GM23338 (cell line): ENCODE data around the gene ADSS1.

Experiments used
- CREB1 ChIP-seq: fragments of 250-450 bp; sonication (Bioruptor Pico); IDR thresholded peaks from 2 replicates; pipeline ENCODE4 v1.5.0; 2020; ENCODE audit warnings: low read depth, mild to moderate bottlenecking, moderate library complexity
- CTCF ChIP-seq, 2 experiments: fragments of 200-600 bp in 1 of 2; sonication (generic) in 1 of 2; conservative IDR thresholded peaks; 2 replicates each; pipeline versions ENCODE4 v1.5.1 to v1.6.1; 2016 to 2017; ENCODE audit warnings: antibody characterized with exemption in 2 of 2, low read depth in 2 of 2, mild to moderate bottlenecking in 2 of 2, moderate library complexity in 1 of 2
- ETS1 ChIP-seq: IDR thresholded peaks from 2 replicates; pipeline ENCODE4 v1.6.1; 2016; ENCODE audit warnings: antibody characterized with exemption
- EZH2 ChIP-seq: fragments of 200-600 bp; sonication (generic); IDR thresholded peaks from one replicate; pipeline ENCODE4 v1.8.0; 2017; ENCODE audit warnings: antibody characterized with exemption, mild to moderate bottlenecking, low read depth; ENCODE audit not compliant: unreplicated experiment
- EZH2phosphoT487 ChIP-seq: fragments of 200-600 bp; sonication (generic); IDR thresholded peaks from one replicate; pipeline ENCODE4 v1.8.1; 2018; ENCODE audit warnings: antibody characterized with exemption; ENCODE audit not compliant: unreplicated experiment
- JUNB ChIP-seq: IDR thresholded peaks from one replicate; pipeline ENCODE4 v1.6.1; 2016; ENCODE audit warnings: antibody characterized with exemption; ENCODE audit not compliant: unreplicated experiment
- NANOG ChIP-seq: IDR thresholded peaks from 2 replicates; pipeline ENCODE4 v1.6.1; 2016; ENCODE audit warnings: antibody characterized with exemption, borderline replicate concordance
- POLR2AphosphoS5 ChIP-seq: IDR thresholded peaks from 2 replicates; pipeline ENCODE4 v1.6.1; 2016; ENCODE audit warnings: antibody characterized with exemption, low read depth
- REST ChIP-seq: IDR thresholded peaks from one replicate; pipeline ENCODE4 v1.6.1; 2018; ENCODE audit warnings: antibody characterized with exemption; ENCODE audit not compliant: unreplicated experiment
- TF ChIP-seq, protein P1 (sequence below): fragments of 250-450 bp; sonication (Bioruptor Pico); IDR thresholded peaks from 2 replicates; pipeline ENCODE4 v1.5.0; 2020; ENCODE audit warnings: mild to moderate bottlenecking, moderate library complexity

- TF ChIP-seq CTCF (conservative IDR thresholded peaks at IDR 0.05; ENCODE audit: low read depth in 2 of 2) (no peak), POLR2AphosphoS5 (no peak), EZH2phosphoT487 (no peak), EZH2 (no peak), JUNB (no peak), ETS1 (no peak), REST (no peak), CREB1 (CRISPR knock-in tag) (no peak), NANOG (no peak)
- TF ChIP-seq, protein P1, sequence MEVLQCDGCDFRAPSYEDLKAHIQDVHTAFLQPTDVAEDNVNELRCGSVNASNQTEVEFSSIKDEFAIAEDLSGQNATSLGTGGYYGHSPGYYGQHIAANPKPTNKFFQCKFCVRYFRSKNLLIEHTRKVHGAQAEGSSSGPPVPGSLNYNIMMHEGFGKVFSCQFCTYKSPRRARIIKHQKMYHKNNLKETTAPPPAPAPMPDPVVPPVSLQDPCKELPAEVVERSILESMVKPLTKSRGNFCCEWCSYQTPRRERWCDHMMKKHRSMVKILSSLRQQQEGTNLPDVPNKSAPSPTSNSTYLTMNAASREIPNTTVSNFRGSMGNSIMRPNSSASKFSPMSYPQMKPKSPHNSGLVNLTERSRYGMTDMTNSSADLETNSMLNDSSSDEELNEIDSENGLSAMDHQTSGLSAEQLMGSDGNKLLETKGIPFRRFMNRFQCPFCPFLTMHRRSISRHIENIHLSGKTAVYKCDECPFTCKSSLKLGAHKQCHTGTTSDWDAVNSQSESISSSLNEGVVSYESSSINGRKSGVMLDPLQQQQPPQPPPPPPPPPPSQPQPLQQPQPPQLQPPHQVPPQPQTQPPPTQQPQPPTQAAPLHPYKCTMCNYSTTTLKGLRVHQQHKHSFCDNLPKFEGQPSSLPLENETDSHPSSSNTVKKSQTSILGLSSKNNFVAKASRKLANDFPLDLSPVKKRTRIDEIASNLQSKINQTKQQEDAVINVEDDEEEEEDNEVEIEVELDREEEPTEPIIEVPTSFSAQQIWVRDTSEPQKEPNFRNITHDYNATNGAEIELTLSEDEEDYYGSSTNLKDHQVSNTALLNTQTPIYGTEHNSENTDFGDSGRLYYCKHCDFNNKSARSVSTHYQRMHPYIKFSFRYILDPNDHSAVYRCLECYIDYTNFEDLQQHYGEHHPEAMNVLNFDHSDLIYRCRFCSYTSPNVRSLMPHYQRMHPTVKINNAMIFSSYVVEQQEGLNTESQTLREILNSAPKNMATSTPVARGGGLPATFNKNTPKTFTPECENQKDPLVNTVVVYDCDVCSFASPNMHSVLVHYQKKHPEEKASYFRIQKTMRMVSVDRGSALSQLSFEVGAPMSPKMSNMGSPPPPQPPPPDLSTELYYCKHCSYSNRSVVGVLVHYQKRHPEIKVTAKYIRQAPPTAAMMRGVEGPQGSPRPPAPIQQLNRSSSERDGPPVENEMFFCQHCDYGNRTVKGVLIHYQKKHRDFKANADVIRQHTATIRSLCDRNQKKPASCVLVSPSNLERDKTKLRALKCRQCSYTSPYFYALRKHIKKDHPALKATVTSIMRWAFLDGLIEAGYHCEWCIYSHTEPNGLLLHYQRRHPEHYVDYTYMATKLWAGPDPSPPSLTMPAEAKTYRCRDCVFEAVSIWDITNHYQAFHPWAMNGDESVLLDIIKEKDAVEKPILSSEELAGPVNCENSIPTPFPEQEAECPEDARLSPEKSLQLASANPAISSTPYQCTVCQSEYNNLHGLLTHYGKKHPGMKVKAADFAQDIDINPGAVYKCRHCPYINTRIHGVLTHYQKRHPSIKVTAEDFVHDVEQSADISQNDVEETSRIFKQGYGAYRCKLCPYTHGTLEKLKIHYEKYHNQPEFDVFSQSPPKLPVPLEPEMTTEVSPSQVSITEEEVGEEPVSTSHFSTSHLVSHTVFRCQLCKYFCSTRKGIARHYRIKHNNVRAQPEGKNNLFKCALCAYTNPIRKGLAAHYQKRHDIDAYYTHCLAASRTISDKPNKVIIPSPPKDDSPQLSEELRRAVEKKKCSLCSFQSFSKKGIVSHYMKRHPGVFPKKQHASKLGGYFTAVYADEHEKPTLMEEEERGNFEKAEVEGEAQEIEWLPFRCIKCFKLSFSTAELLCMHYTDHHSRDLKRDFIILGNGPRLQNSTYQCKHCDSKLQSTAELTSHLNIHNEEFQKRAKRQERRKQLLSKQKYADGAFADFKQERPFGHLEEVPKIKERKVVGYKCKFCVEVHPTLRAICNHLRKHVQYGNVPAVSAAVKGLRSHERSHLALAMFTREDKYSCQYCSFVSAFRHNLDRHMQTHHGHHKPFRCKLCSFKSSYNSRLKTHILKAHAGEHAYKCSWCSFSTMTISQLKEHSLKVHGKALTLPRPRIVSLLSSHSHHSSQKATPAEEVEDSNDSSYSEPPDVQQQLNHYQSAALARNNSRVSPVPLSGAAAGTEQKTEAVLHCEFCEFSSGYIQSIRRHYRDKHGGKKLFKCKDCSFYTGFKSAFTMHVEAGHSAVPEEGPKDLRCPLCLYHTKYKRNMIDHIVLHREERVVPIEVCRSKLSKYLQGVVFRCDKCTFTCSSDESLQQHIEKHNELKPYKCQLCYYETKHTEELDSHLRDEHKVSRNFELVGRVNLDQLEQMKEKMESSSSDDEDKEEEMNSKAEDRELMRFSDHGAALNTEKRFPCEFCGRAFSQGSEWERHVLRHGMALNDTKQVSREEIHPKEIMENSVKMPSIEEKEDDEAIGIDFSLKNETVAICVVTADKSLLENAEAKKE (CRISPR knock-in tag): no peak
These were observed 21.4 kb upstream of the ADSS1 start for GRCh38 chr14:104702673-104703072.
